ENCODE results near the gene ADCY7. TPM values are rescaled to one million over a fixed set of nuclear protein-coding genes. Genes with fewer than 3 reads are reported as not detected.

Gene ADCY7
- total RNA-seq, 1 donor from 2014 or later = 36.2 TPM

DNA sequence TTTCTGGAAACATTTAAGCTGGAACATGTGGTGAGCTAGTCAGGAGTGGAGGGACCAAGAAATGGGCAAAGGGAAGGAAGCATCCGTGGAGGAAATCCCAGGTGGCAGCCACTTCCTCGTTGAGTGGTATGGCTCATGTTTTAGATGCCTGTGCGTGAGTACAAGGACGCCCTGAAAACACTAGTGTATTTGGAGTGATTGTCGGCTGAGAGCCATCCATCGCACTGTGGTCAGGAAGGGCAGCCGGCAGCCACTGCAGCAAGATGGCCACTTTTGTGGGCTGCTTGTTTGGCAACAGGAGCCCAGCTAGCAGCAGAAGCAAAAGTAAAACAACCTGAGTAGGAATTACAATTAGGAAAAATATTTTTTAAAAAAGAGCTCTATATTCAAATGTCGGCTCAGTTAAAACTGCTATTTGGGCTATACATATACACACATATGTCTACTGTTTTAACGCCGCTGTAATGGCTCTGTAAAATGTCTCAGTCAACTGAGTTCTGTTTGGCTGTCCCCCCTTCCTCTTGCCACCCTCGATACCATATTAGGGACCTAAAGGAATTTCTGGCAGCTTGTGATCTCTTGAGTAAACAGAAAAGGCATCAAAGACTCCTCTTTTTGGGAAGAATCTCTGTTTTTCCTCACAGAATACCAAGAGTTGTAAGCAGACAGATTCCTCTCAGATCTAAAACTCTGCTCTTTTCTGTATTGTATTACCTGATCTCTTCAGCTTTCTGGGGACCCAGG, 63.3 kb downstream of the ADCY7 start:
- H3K4me3 ChIP-seq (ENCODE audit: low read depth, low read length) = no peak overlapping the region
- H3K27me3 ChIP-seq (ENCODE audit: control insufficient read depth, insufficient read depth, low read length) = no peaks in the 10 kb centered on the region
- DNase-seq (ENCODE audit: low read depth) = no peak
- TF ChIP-seq, protein P1, sequence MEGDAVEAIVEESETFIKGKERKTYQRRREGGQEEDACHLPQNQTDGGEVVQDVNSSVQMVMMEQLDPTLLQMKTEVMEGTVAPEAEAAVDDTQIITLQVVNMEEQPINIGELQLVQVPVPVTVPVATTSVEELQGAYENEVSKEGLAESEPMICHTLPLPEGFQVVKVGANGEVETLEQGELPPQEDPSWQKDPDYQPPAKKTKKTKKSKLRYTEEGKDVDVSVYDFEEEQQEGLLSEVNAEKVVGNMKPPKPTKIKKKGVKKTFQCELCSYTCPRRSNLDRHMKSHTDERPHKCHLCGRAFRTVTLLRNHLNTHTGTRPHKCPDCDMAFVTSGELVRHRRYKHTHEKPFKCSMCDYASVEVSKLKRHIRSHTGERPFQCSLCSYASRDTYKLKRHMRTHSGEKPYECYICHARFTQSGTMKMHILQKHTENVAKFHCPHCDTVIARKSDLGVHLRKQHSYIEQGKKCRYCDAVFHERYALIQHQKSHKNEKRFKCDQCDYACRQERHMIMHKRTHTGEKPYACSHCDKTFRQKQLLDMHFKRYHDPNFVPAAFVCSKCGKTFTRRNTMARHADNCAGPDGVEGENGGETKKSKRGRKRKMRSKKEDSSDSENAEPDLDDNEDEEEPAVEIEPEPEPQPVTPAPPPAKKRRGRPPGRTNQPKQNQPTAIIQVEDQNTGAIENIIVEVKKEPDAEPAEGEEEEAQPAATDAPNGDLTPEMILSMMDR (IDR thresholded peaks at IDR 0.05; ENCODE audit: insufficient read depth, low read length, poor library complexity, severe bottlenecking) = no peak
- peaks cover 3% of the 10 kb centered on the region for H3K36me3 ChIP-seq (ENCODE audit: control insufficient read depth, insufficient read depth, low read length)

GRCh38 chr16:50331570-50331969, 65.2 kb downstream of the ADCY7 start:
- Histone ChIP-seq H3K27me3 (ENCODE audit: control insufficient read depth, insufficient read depth, low read length) (no peaks in the 10 kb centered on the region), H3K4me3 (ENCODE audit: low read depth, low read length) (no peak overlapping the region), H3K36me3 (ENCODE audit: control insufficient read depth, insufficient read depth, low read length) (peaks cover 3% of the 10 kb centered on the region)
- no peak for DNase-seq (ENCODE audit: low read depth)
- TF ChIP-seq, protein P1 (IDR thresholded peaks at IDR 0.05; ENCODE audit: insufficient read depth, low read length, poor library complexity, severe bottlenecking) = no peak

DNA sequence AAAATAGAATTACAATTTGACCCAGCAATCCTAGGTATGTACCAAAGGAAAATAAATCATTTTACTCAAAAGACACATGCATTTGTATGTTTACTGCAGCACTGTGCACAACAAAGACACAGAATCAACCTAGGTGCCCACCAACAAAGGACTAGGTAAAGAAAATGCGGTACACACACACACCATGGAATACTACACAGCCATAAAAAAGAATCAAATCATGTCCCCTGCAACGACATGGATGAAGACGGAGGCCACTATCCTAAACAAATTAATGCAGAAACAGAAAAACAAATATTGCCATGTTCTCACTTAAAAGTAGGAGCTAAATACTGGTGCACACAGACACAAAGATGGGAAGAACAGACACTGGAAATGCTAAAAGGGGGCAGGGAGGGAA, 66.2 kb downstream of the ADCY7 start:
- Histone ChIP-seq H3K27me3 (ENCODE audit: control insufficient read depth, insufficient read depth, low read length) (no peaks in the 10 kb centered on the region), H3K36me3 (ENCODE audit: control insufficient read depth, insufficient read depth, low read length) (peaks cover 3% of the 10 kb centered on the region), H3K4me3 (ENCODE audit: low read depth, low read length) (no peak overlapping the region)
- DNase-seq (ENCODE audit: low read depth) = no peak
- TF ChIP-seq, protein P1 (IDR thresholded peaks at IDR 0.05; ENCODE audit: insufficient read depth, low read length, poor library complexity, severe bottlenecking) = no peak

GRCh38 chr16:50334106-50334975, 68.0 kb downstream of the ADCY7 start:
- Histone ChIP-seq H3K27me3 (ENCODE audit: control insufficient read depth, insufficient read depth, low read length) (no peaks in the 10 kb centered on the region), H3K4me3 (ENCODE audit: low read depth, low read length) (no peak overlapping the region), H3K36me3 (ENCODE audit: control insufficient read depth, insufficient read depth, low read length) (peaks cover 1% of the 10 kb centered on the region)
- TF ChIP-seq, protein P1 (IDR thresholded peaks at IDR 0.05; ENCODE audit: insufficient read depth, low read length, poor library complexity, severe bottlenecking) = no peak
- no peak for DNase-seq (ENCODE audit: low read depth)

DNA sequence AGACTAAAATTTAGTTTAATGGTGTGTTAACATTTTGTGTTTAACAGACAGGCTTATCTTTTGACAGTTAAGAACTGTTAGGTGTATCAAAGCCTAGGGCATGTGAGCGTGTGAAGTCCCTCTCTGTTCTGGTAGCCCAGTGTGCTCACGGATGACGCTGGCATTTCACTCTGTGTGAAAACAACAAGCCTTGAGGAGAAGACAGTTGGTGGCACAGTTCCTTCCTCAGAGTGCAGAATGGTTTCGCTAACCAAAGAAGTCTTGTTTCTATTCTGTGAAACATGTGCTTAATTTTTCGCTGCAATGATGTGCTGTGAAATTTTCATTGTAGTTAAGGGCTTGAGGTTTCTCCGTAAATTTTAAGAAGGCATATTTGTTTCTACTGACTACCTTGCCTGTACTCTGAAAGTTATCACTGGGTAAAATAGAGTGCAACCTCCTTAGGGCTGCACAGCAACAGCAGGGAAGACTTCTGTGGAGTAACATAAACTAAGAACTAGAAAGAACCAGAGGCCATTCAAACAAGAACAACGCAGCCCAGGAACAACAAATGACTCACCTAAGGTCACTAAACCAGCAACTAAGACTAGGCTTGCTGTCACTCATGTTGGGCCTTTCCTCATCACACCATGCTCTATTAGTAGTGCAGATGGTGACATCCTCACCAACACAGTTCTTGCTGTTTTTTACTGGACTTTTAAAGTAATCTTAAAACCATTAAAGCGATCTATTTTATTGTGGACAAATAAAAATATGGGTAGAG, 69.0 kb downstream of the ADCY7 start:
- Histone ChIP-seq H3K27me3 (ENCODE audit: control insufficient read depth, insufficient read depth, low read length) (no peaks in the 10 kb centered on the region), H3K4me3 (ENCODE audit: low read depth, low read length) (no peak overlapping the region), H3K36me3 (ENCODE audit: control insufficient read depth, insufficient read depth, low read length) (peaks cover 1% of the 10 kb centered on the region)
- DNase-seq (ENCODE audit: low read depth) = no peak
- TF ChIP-seq, protein P1 (IDR thresholded peaks at IDR 0.05; ENCODE audit: insufficient read depth, low read length, poor library complexity, severe bottlenecking) = no peak
